A549 (cell line): ENCODE data around the gene CARD10.

Experiments used
- BHLHE40 ChIP-seq: IDR thresholded peaks from 2 replicates; pipeline ENCODE4 v1.6.1; 2012; ENCODE audit warnings: low read depth, low read length, inconsistent platforms
- CHD2 ChIP-seq: fragments of 150-350 bp; IDR thresholded peaks from 2 replicates; pipeline ENCODE4 v1.6.1; 2014; ENCODE audit warnings: low read length; ENCODE audit not compliant: partially characterized antibody
- CTCF ChIP-seq: fragments of >200 bp; sonication (Bioruptor Twin); formaldehyde crosslinking; IDR thresholded peaks from 3 replicates; pipeline ENCODE4 v1.5.1; 2016
- E2F6 ChIP-seq: IDR thresholded peaks from 2 replicates; pipeline ENCODE4 v1.6.1; 2012; ENCODE audit warnings: low read depth, borderline replicate concordance
- EP300 ChIP-seq, 2 experiments: fragments of >200 bp; sonication (Bioruptor Twin); formaldehyde crosslinking; IDR thresholded peaks; 2 replicates in 1 of 2; 3 replicates in 1 of 2; pipeline ENCODE4 v1.6.1; 2016 to 2017
- KDM5A ChIP-seq: fragments of 200-600 bp; sonication (generic); IDR thresholded peaks from 2 replicates; pipeline ENCODE4 v1.6.1; 2016; ENCODE audit warnings: antibody characterized with exemption, mild to moderate bottlenecking
- MAX ChIP-seq: IDR thresholded peaks from 2 replicates; pipeline ENCODE4 v1.6.1; 2012
- POLR2A ChIP-seq: IDR thresholded peaks from 2 replicates; pipeline ENCODE4 v1.6.1; 2012; ENCODE audit warnings: mild to moderate bottlenecking, low read length
- REST ChIP-seq: fragments of 200-600 bp; sonication (generic); IDR thresholded peaks from 2 replicates; pipeline ENCODE4 v1.6.1; 2016; ENCODE audit warnings: antibody characterized with exemption, mild to moderate bottlenecking, moderate library complexity
- SMC3 ChIP-seq: fragments of >200 bp; sonication (Bioruptor Twin); formaldehyde crosslinking; IDR thresholded peaks from 3 replicates; pipeline ENCODE4 v1.6.1; 2018; ENCODE audit warnings: inconsistent platforms
- ZSCAN20 ChIP-seq: fragments of 250-450 bp; sonication (Bioruptor Pico); IDR thresholded peaks from 2 replicates; pipeline ENCODE4 v1.8.0; 2022; ENCODE audit warnings: mild to moderate bottlenecking, moderate library complexity

- TF ChIP-seq EP300 (IDR thresholded peaks at IDR 0.05) = no peak
- TF ChIP-seq E2F6 = no peak
- no peak for TF ChIP-seq CHD2
- TF ChIP-seq CTCF = no peak
- TF ChIP-seq ZSCAN20 (CRISPR knock-in tag) = no peak
- no peak for TF ChIP-seq REST
- no peak for TF ChIP-seq MAX
- no peak for TF ChIP-seq KDM5A
- no peak for TF ChIP-seq POLR2A
- no peak for TF ChIP-seq SMC3
- no peak for TF ChIP-seq BHLHE40
Observed at GRCh38 chr22:37487571-37487970, 31.6 kb downstream of the CARD10 start.
